AG04450 (cell line): ENCODE data around the gene ATP5F1E. TPM values are rescaled to one million over a fixed set of nuclear protein-coding genes. Genes with fewer than 3 reads are reported as not detected.

Experiments
- CTCF ChIA-PET: fragments of 300-600, 350-600 bp; formaldehyde crosslinking; extraction: SDS; loops from one replicate; lab custom pipeline; 2022; ENCODE audit warnings: antibody characterized with exemption, inconsistent platforms; lab: Charles Lee
- POLR2A ChIA-PET: fragments of 350-600 bp; formaldehyde crosslinking; extraction: SDS; loops from one replicate; lab custom pipeline; 2021; ENCODE audit warnings: antibody characterized with exemption, inconsistent platforms; lab: Yijun Ruan, JAX
- DNase-seq: peaks from one replicate; pipeline ENCODE4 v3.0.0-alpha.2; 2011; ENCODE audit warnings: low read depth, low spot score
- H3K27ac ChIP-seq: one replicate; pipeline ENCODE4 v1.5.1; 2012; ENCODE audit warnings: low read depth, low read length, control low read depth
- H3K27me3 ChIP-seq: one replicate; pipeline ENCODE4 v1.6.0; 2012; ENCODE audit warnings: low read length; ENCODE audit not compliant: control insufficient read depth, insufficient read depth
- H3K4me3 ChIP-seq: 2 replicates; pipeline ENCODE4 v1.5.1; 2011; ENCODE audit warnings: mild to moderate bottlenecking, low read depth, low read length, control low read depth
- H3K9me3 ChIP-seq: 2 replicates; pipeline ENCODE4 v1.5.1; 2012; ENCODE audit warnings: low read length; ENCODE audit not compliant: control insufficient read depth, insufficient read depth
- CTCF ChIP-seq: IDR thresholded peaks from 2 replicates; pipeline ENCODE4 v1.5.1; 2011; ENCODE audit warnings: low read depth, low read length, control low read depth, inconsistent platforms
- polyA plus RNA-seq: library from polyadenylated mRNA; depleted of rRNA; stranded (reverse); fragments of >200 nt; gene quantifications from 2 replicates; pipeline ENCODE4 v1.2.3, GENCODE V29; 2011; rRNA removed

ATP5F1E gene
- polyA plus RNA-seq, 1 experiment = 84.3 TPM

GRCh38 chr20:58976061-58976730 is 55.9 kb downstream of the ATP5F1E start:
- Histone ChIP-seq H3K4me3 (no peak overlapping the region), H3K27ac (no peak overlapping the region), H3K27me3 (peaks cover 6% of the 10 kb centered on the region), H3K9me3 (peaks cover 5% of the 10 kb centered on the region; the same call in 1 of the 2 replicates)
- ChIA-PET CTCF (no interaction called here), POLR2A (interaction anchor here (0.5 kb wide), 1 partner anchor 20 kb away, joined by 3 read pairs; no protein-coding TSS in a partner anchor)
- DNase-seq = no peak
- TF ChIP-seq CTCF = no peak

Other genes starting within 250 kb of the ATP5F1E start
- gene GNAS-AS1, start 181.4 kb downstream of the ATP5F1E start, polyA plus RNA-seq = 0.52 and 0.65 TPM in 2 replicates
- 765 and 1,181 TPM in 2 replicates for gene GNAS, start 179.6 kb downstream of the ATP5F1E start, polyA plus RNA-seq
- gene NELFCD, start 51.1 kb downstream of the ATP5F1E start, polyA plus RNA-seq = 69.6 and 79.9 TPM in 2 replicates
- gene CTSZ, start 25.1 kb downstream of the ATP5F1E start, polyA plus RNA-seq = 141 and 156 TPM in 2 replicates
- not detected in 2 replicates for gene TUBB1, start 12.9 kb downstream of the ATP5F1E start, polyA plus RNA-seq
- 51.7 and 58.2 TPM in 2 replicates for gene PRELID3B, start 10.5 kb upstream of the ATP5F1E start, polyA plus RNA-seq
- gene ZNF831, start 131.5 kb upstream of the ATP5F1E start, polyA plus RNA-seq = not detected in 2 replicates